ENCODE measurements around the gene PUS1.
A peak's percentile ranks its signal among the peaks of the same experiment; 100 is the strongest.

Gene PUS1

GRCh38 chr12:131896080-131896810, 32.8 kb upstream of the PUS1 start:
- peak overlapping the region; percentile 68 for H3K4me3 ChIP-seq (ENCODE audit: low read depth, low read length)
- DNase-seq (ENCODE audit: low read depth, low spot score): peak; percentile 40
- POLR2A ChIA-PET: interaction anchor here (0.6 to 1.2 kb wide), 5 partner anchors 8 to 67 kb away, joined by 3 to 6 read pairs (median 3); no protein-coding TSS in a partner anchor
- CTCF ChIA-PET: no interaction called here
- no peak for TF ChIP-seq CTCF (IDR thresholded peaks at IDR 0.05; ENCODE audit: insufficient read depth, low read length, missing control alignments)

- CTCF ChIA-PET: no interaction called here
- DNase-seq (ENCODE audit: low read depth, low spot score): peak; percentile 37
- no peak for TF ChIP-seq CTCF (IDR thresholded peaks at IDR 0.05; ENCODE audit: insufficient read depth, low read length, missing control alignments)
Observed at GRCh38 chr12:131896811-131897270, 32.2 kb upstream of the PUS1 start.

GRCh38 chr12:131897276-131897675, 31.8 kb upstream of the PUS1 start:
- no peak for DNase-seq (ENCODE audit: low read depth, low spot score)
- no peak overlapping the region; the same call in 1 of the 2 replicates for H3K4me3 ChIP-seq (ENCODE audit: low read depth, low read length)
- ChIA-PET CTCF (interaction anchor here (1.7 kb wide), 1 partner anchor 15 kb away, joined by 3 read pairs; no protein-coding TSS in a partner anchor), POLR2A (interaction anchor here (0.9 kb wide), 1 partner anchor 32 kb away, joined by 3 read pairs; no protein-coding TSS in a partner anchor)
- no peak for TF ChIP-seq CTCF (IDR thresholded peaks at IDR 0.05; ENCODE audit: insufficient read depth, low read length, missing control alignments)

More at GRCh38 chr12:131896811-131897270, 32.2 kb upstream of the PUS1 start:
- POLR2A ChIA-PET: interaction anchor here (0.6 to 1.2 kb wide), 4 partner anchors 25 to 68 kb away, joined by 3 to 6 read pairs (median 3); no protein-coding TSS in a partner anchor
- peak overlapping the region; percentile 68 for H3K4me3 ChIP-seq (ENCODE audit: low read depth, low read length)

GRCh38 chr12:131897875-131898274, 31.2 kb upstream of the PUS1 start:
- TF ChIP-seq CTCF (IDR thresholded peaks at IDR 0.05; ENCODE audit: insufficient read depth, low read length, missing control alignments): no peak
- POLR2A ChIA-PET: no interaction called here
- CTCF ChIA-PET: interaction anchor here (1.7 kb wide), 1 partner anchor 14 kb away, joined by 3 read pairs; no protein-coding TSS in a partner anchor
- no peak overlapping the region for H3K4me3 ChIP-seq (ENCODE audit: low read depth, low read length)
- no peak for DNase-seq (ENCODE audit: low read depth, low spot score)

GRCh38 chr12:131900397-131900796, 28.7 kb upstream of the PUS1 start:
- no peak for TF ChIP-seq CTCF (IDR thresholded peaks at IDR 0.05; ENCODE audit: insufficient read depth, low read length, missing control alignments)
- CTCF ChIA-PET: no interaction called here
- DNase-seq (ENCODE audit: low read depth, low spot score): no peak
- no peak overlapping the region for H3K4me3 ChIP-seq (ENCODE audit: low read depth, low read length)
- POLR2A ChIA-PET: no interaction called here

Measured in AG04449 (cell line).